Heart left ventricle (tissue), 13 donors: ENCODE data around the gene YEATS2.

ENCODE experiments used
- CTCF ChIP-seq, 12 donors: fragments of 200-600 bp; sonication (generic) in 4 of 12; IDR thresholded peaks; one replicate each; pipeline versions ENCODE4 v1.5.0 to v1.8.0; 2018 to 2022; ENCODE audit warnings: antibody characterized with exemption in 12 of 12, mild to moderate bottlenecking in 5 of 12
- POLR2A ChIP-seq, 2 donors: fragments of 450-650 bp; IDR thresholded peaks; one replicate each; pipeline ENCODE4 v1.6.1; 2017; ENCODE audit warnings: antibody characterized with exemption in 2 of 2, mild to moderate bottlenecking in 2 of 2, moderate library complexity in 2 of 2
- donor health status: ischemic (EF 13 %, LVEDD 7.1; RV severe dilation, severe dysfunction).
- donor health status: DM: no; HTN: yes; CAD: no.
- donor health status: DM: no; HTN: no; CAD: no.
- donor health status: ischemic (EF 25% LVEDD 6.9; RV normal size, moderate dysfunction).
- donor health status: ischemic (EF 25% LVEDD 5.7; RV mildly dilated, moderate dysfunction).
- donor health status: ischemic (EF 35%, LVEDD 5.7; RV mildly dilated, moderate dysfunction).
- donor health status: nonischemic (EF 11% LVEDD 7.7; RV severe dilation, severe dysfunction).
- donor health status: DM: yes; HTN: yes; CAD: no.
- donor health status: PGD.
- donor health status: ischemic (EF 29% LVEDD 5.4; RV normal size, mild dysfunction).
- donor health status: nonischemic (EF 23%, LVEDD 6.1; RV moderate dilation, normal function).

- TF ChIP-seq CTCF (IDR thresholded peaks at IDR 0.05) (no peak), POLR2A (IDR thresholded peaks at IDR 0.05) (no peak)
These were observed 32.6 kb upstream of the YEATS2 start for GRCh38 chr3:183664913-183665381.
